Caco-2 (cell line): ENCODE measurements around the gene ZMAT3. TPM values are rescaled to one million over a fixed set of nuclear protein-coding genes. Genes with fewer than 3 reads are reported as not detected.

ENCODE experiments used
- BruUV-seq: library from RNA; stranded (reverse); fragments of 400-500 nt; replicated peaks from 2 replicates; lab custom pipeline; 2021; lab: Mats Ljungman, UMichigan
- CTCF ChIA-PET: fragments of 300-600 bp; sonication (Branson Sonifier 250); formaldehyde crosslinking; loops from one replicate; lab custom pipeline; 2022; ENCODE audit warnings: antibody characterized with exemption; lab: Charles Lee
- POLR2A ChIA-PET: fragments of 300-600 bp; sonication (Branson Sonifier 250); formaldehyde crosslinking; loops from one replicate; lab custom pipeline; 2022; ENCODE audit warnings: antibody characterized with exemption; lab: Charles Lee
- DNase-seq, 2 experiments: peaks; one replicate each; pipeline versions ENCODE4 v3.0.0 to v3.0.0-alpha.2; 2020 to 2022
- H3K27me3 ChIP-seq: replicated peaks from 2 replicates; pipeline ENCODE4 v1.6.0; 2011; ENCODE audit warnings: low read length; ENCODE audit not compliant: control insufficient read depth, insufficient read depth
- H3K36me3 ChIP-seq: 2 replicates; pipeline ENCODE4 v1.5.1; 2011; ENCODE audit warnings: low read length; ENCODE audit not compliant: control insufficient read depth, insufficient read depth
- H3K4me1 ChIP-seq: fragments of 250-450 bp; sonication (Bioruptor Pico); 2 replicates; pipeline ENCODE4 v1.5.1; 2020; ENCODE audit warnings: mild to moderate bottlenecking
- H3K4me3 ChIP-seq: 2 replicates; pipeline ENCODE4 v1.5.1; 2011; ENCODE audit warnings: low read depth, mild to moderate bottlenecking, control low read depth, low read length
- H3K9me3 ChIP-seq: fragments of 250-450 bp; sonication (Bioruptor Pico); 2 replicates; pipeline ENCODE4 v1.5.1; 2020; ENCODE audit warnings: mild to moderate bottlenecking, moderate library complexity
- H3K27ac Mint-ChIP-seq: one replicate; pipeline ENCODE4 v1.8.0; 2022; ENCODE audit warnings: mixed read lengths; ENCODE audit not compliant: unreplicated experiment
- H3K27me3 Mint-ChIP-seq: one replicate; pipeline ENCODE4 v1.8.0; 2022; ENCODE audit warnings: mixed read lengths; ENCODE audit not compliant: insufficient read depth, unreplicated experiment
- H3K36me3 Mint-ChIP-seq: one replicate; pipeline ENCODE4 v1.8.0; 2022; ENCODE audit warnings: mild to moderate bottlenecking, mixed read lengths; ENCODE audit not compliant: insufficient read depth, unreplicated experiment
- H3K4me1 Mint-ChIP-seq: one replicate; pipeline ENCODE4 v1.8.0; 2022; ENCODE audit warnings: low read depth, mixed read lengths; ENCODE audit not compliant: unreplicated experiment
- H3K4me3 Mint-ChIP-seq: one replicate; pipeline ENCODE4 v1.8.0; 2022; ENCODE audit warnings: mild to moderate bottlenecking, moderate library complexity, mixed read lengths; ENCODE audit not compliant: unreplicated experiment
- H3K9me3 Mint-ChIP-seq: one replicate; pipeline ENCODE4 v1.8.0; 2022; ENCODE audit warnings: mixed read lengths; ENCODE audit not compliant: unreplicated experiment
- intact Hi-C: fragments of 100-400 bp; cut with micrococcal nuclease; formaldehyde crosslinking; loops from one replicate; pipeline ENCODE4 v1.10.0; 2022; ENCODE audit not compliant: unreplicated experiment
- total RNA-seq: library from RNA; stranded (reverse); gene quantifications from 2 replicates; pipeline ENCODE4 v1.2.3, GENCODE V29; 2022
- TF ChIP-seq, protein P1 (sequence below), 2 experiments: fragments of 200-600 bp in 1 of 2; IDR thresholded peaks; 1 replicate in 1 of 2; 2 replicates in 1 of 2; pipeline versions ENCODE4 v1.5.1 to v1.8.0; 2011 to 2022; ENCODE audit warnings: antibody characterized with exemption in 1 of 2, control low read depth in 1 of 2, inconsistent platforms in 1 of 2, low read depth in 1 of 2, low read length in 1 of 2, mild to moderate bottlenecking in 1 of 2, moderate library complexity in 1 of 2; ENCODE audit not compliant: insufficient read depth in 1 of 2, severe bottlenecking in 1 of 2, unreplicated experiment in 1 of 2

ZMAT3 gene
- total RNA-seq, 1 experiment from 2014 or later = 7.6 TPM

DNA sequence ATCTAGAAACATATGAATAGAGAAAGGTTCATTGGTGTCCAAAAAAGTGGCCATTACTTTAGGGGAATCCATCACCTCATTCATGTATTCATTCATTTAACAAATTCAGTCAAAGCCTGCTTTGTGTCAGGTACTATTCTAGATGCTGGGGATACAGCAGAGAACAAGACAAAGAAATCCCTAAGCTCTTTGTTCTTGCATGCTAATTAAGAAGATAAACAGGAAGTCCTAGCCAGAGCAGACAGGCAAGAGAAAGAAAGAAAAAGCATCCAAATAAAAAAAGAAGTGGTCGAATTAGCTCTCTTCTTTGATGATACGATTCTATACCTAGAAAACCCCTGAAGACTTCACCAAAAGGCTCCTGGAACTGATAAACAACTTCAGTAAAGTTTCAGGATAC lies 12.4 kb upstream of the ZMAT3 start:
- Histone ChIP-seq H3K27me3 (no peaks in the 10 kb centered on the region), H3K9me3 (no peaks in the 10 kb centered on the region), H3K36me3 (no peaks in the 10 kb centered on the region), H3K4me1 (no peaks in the 10 kb centered on the region), H3K4me3 (no peak overlapping the region)
- Mint-ChIP-seq H3K4me3 (no peak overlapping the region), H3K36me3 (no peaks in the 10 kb centered on the region), H3K9me3 (no peaks in the 10 kb centered on the region), H3K4me1 (no peaks in the 10 kb centered on the region), H3K27me3 (peaks cover 5% of the 10 kb centered on the region), H3K27ac (no peak overlapping the region)
- intact Hi-C loops = no loop called here
- DNase-seq = no peak
- no TSS peak for BruUV-seq
- TF ChIP-seq, protein P1, sequence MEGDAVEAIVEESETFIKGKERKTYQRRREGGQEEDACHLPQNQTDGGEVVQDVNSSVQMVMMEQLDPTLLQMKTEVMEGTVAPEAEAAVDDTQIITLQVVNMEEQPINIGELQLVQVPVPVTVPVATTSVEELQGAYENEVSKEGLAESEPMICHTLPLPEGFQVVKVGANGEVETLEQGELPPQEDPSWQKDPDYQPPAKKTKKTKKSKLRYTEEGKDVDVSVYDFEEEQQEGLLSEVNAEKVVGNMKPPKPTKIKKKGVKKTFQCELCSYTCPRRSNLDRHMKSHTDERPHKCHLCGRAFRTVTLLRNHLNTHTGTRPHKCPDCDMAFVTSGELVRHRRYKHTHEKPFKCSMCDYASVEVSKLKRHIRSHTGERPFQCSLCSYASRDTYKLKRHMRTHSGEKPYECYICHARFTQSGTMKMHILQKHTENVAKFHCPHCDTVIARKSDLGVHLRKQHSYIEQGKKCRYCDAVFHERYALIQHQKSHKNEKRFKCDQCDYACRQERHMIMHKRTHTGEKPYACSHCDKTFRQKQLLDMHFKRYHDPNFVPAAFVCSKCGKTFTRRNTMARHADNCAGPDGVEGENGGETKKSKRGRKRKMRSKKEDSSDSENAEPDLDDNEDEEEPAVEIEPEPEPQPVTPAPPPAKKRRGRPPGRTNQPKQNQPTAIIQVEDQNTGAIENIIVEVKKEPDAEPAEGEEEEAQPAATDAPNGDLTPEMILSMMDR (IDR thresholded peaks at IDR 0.05; ENCODE audit: insufficient read depth in 1 of 2, low read depth in 1 of 2, low read length in 1 of 2, severe bottlenecking in 1 of 2, unreplicated experiment in 1 of 2) = no peak
- ChIA-PET POLR2A (no interaction called here), CTCF (no interaction called here)

DNA sequence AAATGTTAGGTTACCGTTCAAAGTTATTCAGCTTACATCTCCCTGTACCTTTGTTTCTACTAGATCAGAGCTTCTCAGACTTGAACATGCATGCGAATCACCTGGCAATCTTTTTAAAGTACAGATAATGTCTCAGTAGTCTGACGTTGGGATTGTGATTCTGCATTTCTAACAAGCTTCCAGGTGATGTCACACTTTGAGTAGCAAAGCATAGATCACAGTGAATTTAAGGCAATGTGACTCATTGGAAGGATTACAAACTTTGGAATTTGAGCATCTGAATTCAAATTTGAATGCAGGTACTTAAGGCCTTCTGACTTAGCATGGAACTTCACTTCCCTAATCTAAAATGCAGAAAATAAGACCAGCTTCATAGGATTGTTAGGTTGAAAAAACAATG lies 10.8 kb upstream of the ZMAT3 start:
- Mint-ChIP-seq H3K27me3 (peaks cover 5% of the 10 kb centered on the region), H3K4me3 (no peak overlapping the region), H3K36me3 (no peaks in the 10 kb centered on the region), H3K4me1 (no peaks in the 10 kb centered on the region), H3K27ac (no peak overlapping the region), H3K9me3 (no peaks in the 10 kb centered on the region)
- Histone ChIP-seq H3K9me3 (no peaks in the 10 kb centered on the region), H3K27me3 (no peaks in the 10 kb centered on the region), H3K36me3 (no peaks in the 10 kb centered on the region), H3K4me1 (no peaks in the 10 kb centered on the region), H3K4me3 (no peak overlapping the region)
- TF ChIP-seq, protein P1 (IDR thresholded peaks at IDR 0.05; ENCODE audit: insufficient read depth in 1 of 2, low read depth in 1 of 2, low read length in 1 of 2, severe bottlenecking in 1 of 2, unreplicated experiment in 1 of 2) = no peak
- CTCF ChIA-PET = no interaction called here
- no TSS peak for BruUV-seq
- POLR2A ChIA-PET = no interaction called here
- DNase-seq = no peak
- intact Hi-C loops = no loop called here

DNA sequence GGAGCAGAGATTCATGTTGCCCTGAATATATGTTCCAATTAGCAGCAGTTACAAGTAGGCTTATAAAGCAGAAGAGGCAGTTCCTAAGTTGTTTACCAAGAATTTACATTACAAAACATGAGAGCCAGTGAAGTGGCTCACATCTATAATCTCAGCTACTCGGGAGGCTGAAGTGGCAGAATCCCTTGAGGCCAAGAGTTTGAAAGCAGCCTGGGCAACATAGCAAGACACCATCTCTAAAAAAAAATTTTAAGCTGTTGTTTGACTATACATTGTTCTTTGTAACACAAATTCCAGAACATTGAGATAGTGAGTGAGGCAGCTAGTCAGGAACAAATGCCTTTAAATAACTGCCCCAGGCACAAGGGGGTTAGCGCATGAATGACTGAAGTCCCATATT lies 10.3 kb upstream of the ZMAT3 start:
- intact Hi-C loops = no loop called here
- BruUV-seq = no TSS peak
- H3K4me3 Mint-ChIP-seq = no peak overlapping the region

More for the DNA sequence above, 10.3 kb upstream of the ZMAT3 start:
- Histone ChIP-seq H3K4me1 (no peaks in the 10 kb centered on the region), H3K36me3 (no peaks in the 10 kb centered on the region), H3K9me3 (no peaks in the 10 kb centered on the region), H3K4me3 (no peak overlapping the region), H3K27me3 (no peaks in the 10 kb centered on the region)
- no peak overlapping the region for H3K27ac Mint-ChIP-seq
- DNase-seq = no peak
- ChIA-PET POLR2A (no interaction called here), CTCF (no interaction called here)
- H3K9me3 Mint-ChIP-seq = no peaks in the 10 kb centered on the region
- peaks cover 5% of the 10 kb centered on the region for H3K27me3 Mint-ChIP-seq
- no peaks in the 10 kb centered on the region for H3K4me1 Mint-ChIP-seq
- H3K36me3 Mint-ChIP-seq = no peaks in the 10 kb centered on the region
- TF ChIP-seq, protein P1 (IDR thresholded peaks at IDR 0.05; ENCODE audit: insufficient read depth in 1 of 2, low read depth in 1 of 2, low read length in 1 of 2, severe bottlenecking in 1 of 2, unreplicated experiment in 1 of 2) = no peak
